DOHH2 (cell line): ENCODE measurements around the gene TTBK2.

ENCODE experiments used
- EZH2phosphoT487 ChIP-seq: fragments of 200-600 bp; sonication (generic); IDR thresholded peaks from 2 replicates; pipeline ENCODE4 v1.6.1; 2017; ENCODE audit warnings: borderline replicate concordance, mild to moderate bottlenecking, antibody characterized with exemption, low read length, moderate library complexity, mixed read lengths
- TF ChIP-seq, protein P1 (sequence below): fragments of 200-600 bp; sonication (generic); IDR thresholded peaks from one replicate; pipeline ENCODE4 v1.5.1; 2014; ENCODE audit warnings: antibody characterized with exemption, mild to moderate bottlenecking, low read depth, low read length; ENCODE audit not compliant: poor library complexity, severe bottlenecking

DNA sequence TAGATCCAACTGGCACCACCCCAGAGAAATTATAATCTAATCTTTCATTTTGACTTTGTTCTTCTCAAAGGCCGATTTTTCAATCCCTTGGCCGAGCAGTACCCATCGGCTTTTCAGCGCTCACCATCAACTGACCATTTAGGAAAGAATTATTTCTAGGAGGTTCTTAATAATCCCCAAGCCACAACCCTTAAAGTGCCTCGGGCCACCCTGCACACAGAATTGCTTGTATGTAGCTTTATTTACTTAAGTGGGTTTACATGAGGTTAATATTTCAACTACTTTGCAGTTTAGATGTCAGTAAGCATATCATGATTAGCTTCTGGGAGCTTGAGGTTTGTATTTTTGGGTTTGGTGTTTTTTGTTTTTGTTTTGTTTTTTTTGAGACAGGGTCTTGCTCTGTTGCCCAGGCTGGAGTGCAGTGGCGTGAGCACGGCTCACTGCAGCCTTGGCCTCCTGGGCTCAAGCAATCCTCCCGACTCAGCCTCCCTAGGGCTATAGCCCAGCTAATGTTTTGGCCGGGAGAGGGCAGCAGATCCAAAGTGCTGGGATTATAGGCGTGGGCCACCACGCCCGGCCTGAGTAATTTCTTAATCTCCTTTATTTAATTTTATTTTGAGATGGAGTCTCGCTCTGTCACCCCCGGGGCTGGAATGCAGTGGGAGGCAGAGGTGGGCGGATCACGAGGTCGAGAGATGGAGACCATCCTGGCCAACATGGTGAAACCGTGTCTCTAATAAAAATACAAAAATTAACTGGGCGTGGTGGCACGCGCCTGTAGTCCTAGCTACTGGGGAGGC is 182.8 kb downstream of the TTBK2 start:
- TF ChIP-seq, protein P1, sequence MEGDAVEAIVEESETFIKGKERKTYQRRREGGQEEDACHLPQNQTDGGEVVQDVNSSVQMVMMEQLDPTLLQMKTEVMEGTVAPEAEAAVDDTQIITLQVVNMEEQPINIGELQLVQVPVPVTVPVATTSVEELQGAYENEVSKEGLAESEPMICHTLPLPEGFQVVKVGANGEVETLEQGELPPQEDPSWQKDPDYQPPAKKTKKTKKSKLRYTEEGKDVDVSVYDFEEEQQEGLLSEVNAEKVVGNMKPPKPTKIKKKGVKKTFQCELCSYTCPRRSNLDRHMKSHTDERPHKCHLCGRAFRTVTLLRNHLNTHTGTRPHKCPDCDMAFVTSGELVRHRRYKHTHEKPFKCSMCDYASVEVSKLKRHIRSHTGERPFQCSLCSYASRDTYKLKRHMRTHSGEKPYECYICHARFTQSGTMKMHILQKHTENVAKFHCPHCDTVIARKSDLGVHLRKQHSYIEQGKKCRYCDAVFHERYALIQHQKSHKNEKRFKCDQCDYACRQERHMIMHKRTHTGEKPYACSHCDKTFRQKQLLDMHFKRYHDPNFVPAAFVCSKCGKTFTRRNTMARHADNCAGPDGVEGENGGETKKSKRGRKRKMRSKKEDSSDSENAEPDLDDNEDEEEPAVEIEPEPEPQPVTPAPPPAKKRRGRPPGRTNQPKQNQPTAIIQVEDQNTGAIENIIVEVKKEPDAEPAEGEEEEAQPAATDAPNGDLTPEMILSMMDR: no peak
- TF ChIP-seq EZH2phosphoT487: no peak
